Suprapubic skin (tissue), 4 donors: Measurements from ENCODE around the gene DIO3. TPM values are rescaled to one million over a fixed set of nuclear protein-coding genes. Genes with fewer than 3 reads are reported as not detected.

ENCODE experiments used
- DNase-seq, 2 donors: peaks; one replicate each; pipeline ENCODE4 v3.0.0-alpha.2; 2019; ENCODE audit warnings: low spot score in 2 of 2
- H3K27ac ChIP-seq: fragments of 200-600 bp; sonication (generic); one replicate; pipeline ENCODE4 v1.5.1; 2019
- H3K27me3 ChIP-seq: fragments of 200-600 bp; sonication (generic); one replicate; pipeline ENCODE4 v1.5.1; 2019
- H3K36me3 ChIP-seq: fragments of 200-600 bp; sonication (generic); one replicate; pipeline ENCODE4 v1.5.1; 2019
- H3K4me1 ChIP-seq: fragments of 200-600 bp; sonication (generic); one replicate; pipeline ENCODE4 v1.5.1; 2019
- H3K4me3 ChIP-seq: fragments of 200-600 bp; sonication (generic); one replicate; pipeline ENCODE4 v1.5.1; 2019; ENCODE audit warnings: mild to moderate bottlenecking
- H3K9me3 ChIP-seq: fragments of 200-600 bp; sonication (generic); one replicate; pipeline ENCODE4 v1.5.1; 2019
- CTCF ChIP-seq, 2 donors: fragments of 200-600 bp in 1 of 2; fragments of 450-650 bp in 1 of 2; sonication (generic) in 1 of 2; IDR thresholded peaks; one replicate each; pipeline ENCODE4 v1.5.1; 2016 to 2019; ENCODE audit warnings: antibody characterized with exemption in 2 of 2, mild to moderate bottlenecking in 1 of 2, moderate library complexity in 1 of 2
- EP300 ChIP-seq: sonication (generic); formaldehyde crosslinking; IDR thresholded peaks from one replicate; pipeline ENCODE4 v1.6.1; 2017; ENCODE audit warnings: antibody characterized with exemption
- POLR2A ChIP-seq, 2 donors: fragments of 450-650 bp; IDR thresholded peaks; one replicate each; pipeline ENCODE4 v1.6.1; 2017; ENCODE audit warnings: antibody characterized with exemption in 2 of 2, mild to moderate bottlenecking in 2 of 2, moderate library complexity in 2 of 2
- POLR2AphosphoS5 ChIP-seq, 3 donors: sonication (generic); formaldehyde crosslinking; IDR thresholded peaks; one replicate each; pipeline ENCODE4 v1.6.1; 2017; ENCODE audit warnings: antibody characterized with exemption in 3 of 3
- WGBS: methylation state at CpG from one replicate; pipeline ENCODE4 v1.1.5; 2018; 5-methylcytosine and 5-hydroxymethylcytosine counted together
- total RNA-seq, 4 donors: library from RNA; depleted of rRNA; stranded (reverse); fragments of >200 nt; gene quantifications; one replicate each; pipeline ENCODE4 v1.1.0, GENCODE V29; 2016

Gene DIO3
- total RNA-seq, 4 donors from 2014 or later: 0.44 to 0.89 (median 0.82) TPM

GRCh38 chr14:101556131-101556530 is 5.2 kb upstream of the DIO3 start:
- H3K27ac ChIP-seq: no peak overlapping the region
- no peaks in the 10 kb centered on the region for H3K36me3 ChIP-seq
- TF ChIP-seq POLR2AphosphoS5 (IDR thresholded peaks at IDR 0.05): no peak
- no peak for TF ChIP-seq EP300
- no peak for TF ChIP-seq CTCF (IDR thresholded peaks at IDR 0.05)
- TF ChIP-seq POLR2A (IDR thresholded peaks at IDR 0.05): no peak
- WGBS: 60% methylated on average over 1 of the region's 10 CpGs
- H3K4me1 ChIP-seq: peaks cover 32% of the 10 kb centered on the region
- no peaks in the 10 kb centered on the region for H3K9me3 ChIP-seq
- H3K27me3 ChIP-seq: peaks cover 70% of the 10 kb centered on the region
- no peak overlapping the region for H3K4me3 ChIP-seq
- no peak for DNase-seq

- no peak for TF ChIP-seq POLR2AphosphoS5 (IDR thresholded peaks at IDR 0.05)
- TF ChIP-seq POLR2A (IDR thresholded peaks at IDR 0.05): no peak
- TF ChIP-seq EP300: no peak
- TF ChIP-seq CTCF (IDR thresholded peaks at IDR 0.05): no peak
- Histone ChIP-seq H3K9me3 (no peaks in the 10 kb centered on the region), H3K27ac (no peak overlapping the region), H3K4me3 (no peak overlapping the region), H3K36me3 (no peaks in the 10 kb centered on the region), H3K27me3 (peaks cover 76% of the 10 kb centered on the region), H3K4me1 (peaks cover 32% of the 10 kb centered on the region)
- 50% methylated on average over 11 of the region's 13 CpGs for WGBS
- DNase-seq: no peak
Observed at GRCh38 chr14:101556566-101557320, 4.6 kb upstream of the DIO3 start.

GRCh38 chr14:101557321-101557695 is 4.0 kb upstream of the DIO3 start:
- WGBS: 71% methylated on average over 6 of the region's 7 CpGs
- Histone ChIP-seq H3K4me3 (no peak overlapping the region), H3K9me3 (no peaks in the 10 kb centered on the region), H3K27me3 (peaks cover 82% of the 10 kb centered on the region), H3K4me1 (peaks cover 32% of the 10 kb centered on the region), H3K36me3 (no peaks in the 10 kb centered on the region), H3K27ac (no peak overlapping the region)
- no peak for DNase-seq
- TF ChIP-seq CTCF (IDR thresholded peaks at IDR 0.05) (no peak), POLR2AphosphoS5 (IDR thresholded peaks at IDR 0.05) (no peak), EP300 (no peak), POLR2A (IDR thresholded peaks at IDR 0.05) (no peak)

GRCh38 chr14:101557811-101558738 is 3.2 kb upstream of the DIO3 start:
- TF ChIP-seq POLR2AphosphoS5 (IDR thresholded peaks at IDR 0.05) (no peak), CTCF (IDR thresholded peaks at IDR 0.05) (peak; percentile 8 to 10)
- Histone ChIP-seq H3K27ac (no peak overlapping the region), H3K9me3 (no peaks in the 10 kb centered on the region), H3K36me3 (no peaks in the 10 kb centered on the region), H3K27me3 (peaks cover 90% of the 10 kb centered on the region), H3K4me1 (peaks cover 32% of the 10 kb centered on the region), H3K4me3 (peak overlapping the region; percentile 50)
- 79% methylated on average over 11 of the region's 11 CpGs for WGBS
- DNase-seq: no peak

- no peak for DNase-seq
- peak overlapping the region; percentile 50 for H3K4me3 ChIP-seq
- TF ChIP-seq CTCF (IDR thresholded peaks at IDR 0.05) (no peak), POLR2A (IDR thresholded peaks at IDR 0.05) (no peak), EP300 (no peak), POLR2AphosphoS5 (IDR thresholded peaks at IDR 0.05) (no peak)
- peaks cover 95% of the 10 kb centered on the region for H3K27me3 ChIP-seq
- peaks cover 32% of the 10 kb centered on the region for H3K4me1 ChIP-seq
- H3K27ac ChIP-seq: peak overlapping the region; percentile 77
- no peaks in the 10 kb centered on the region for H3K9me3 ChIP-seq
- WGBS: 100% methylated on average over 1 of the region's 1 CpG
- no peaks in the 10 kb centered on the region for H3K36me3 ChIP-seq
Observed at GRCh38 chr14:101558739-101559240, 2.5 kb upstream of the DIO3 start.
